ENCODE data around the gene STX8.

Gene STX8

GRCh38 chr17:9332132-9332494 lies 243.5 kb downstream of the STX8 start:
- no peak for DNase-seq

DNA sequence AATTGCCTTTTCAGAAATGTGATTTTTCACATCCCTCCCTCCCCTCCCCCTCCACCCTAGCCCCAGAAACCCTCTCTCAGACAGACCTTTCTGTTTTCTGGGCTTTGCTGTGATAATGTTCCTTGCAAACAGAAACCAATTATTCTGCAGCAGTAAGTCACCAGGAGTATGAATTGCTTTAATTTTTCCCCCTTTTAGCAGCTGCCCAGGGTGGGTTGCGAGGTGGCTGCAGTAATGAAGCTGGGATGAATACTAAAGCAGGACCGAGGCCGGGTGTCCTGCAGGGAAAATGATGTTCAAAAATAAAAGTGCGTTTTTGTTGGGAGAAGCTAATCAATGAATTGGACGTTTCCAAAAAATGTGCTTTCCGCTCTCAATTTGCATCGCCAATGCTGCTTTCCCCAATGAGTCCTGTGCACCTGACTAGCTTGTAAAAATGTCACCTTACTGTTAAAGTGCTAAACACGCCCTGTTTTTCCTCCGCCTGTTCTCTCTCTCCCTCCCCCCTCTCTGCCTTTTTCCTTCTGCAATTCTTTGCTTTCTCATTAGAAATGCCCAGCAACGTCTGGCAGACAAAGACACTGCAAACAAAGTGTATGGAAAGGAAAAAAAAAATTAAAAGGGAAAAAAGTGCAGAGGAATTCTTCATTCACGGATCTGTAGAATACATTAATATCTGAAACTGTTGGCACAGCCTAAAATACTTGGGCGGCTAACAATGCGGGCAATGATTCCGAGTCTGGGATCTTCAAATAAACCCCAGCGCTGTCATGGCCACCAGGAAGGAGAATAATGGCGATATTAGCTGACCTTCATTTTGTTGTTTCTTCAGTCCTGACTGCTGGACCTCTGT lies 244.1 kb downstream of the STX8 start:
- no peak for DNase-seq

GRCh38 chr17:9330611-9331271 lies 244.9 kb downstream of the STX8 start:
- no peak for DNase-seq

DNA sequence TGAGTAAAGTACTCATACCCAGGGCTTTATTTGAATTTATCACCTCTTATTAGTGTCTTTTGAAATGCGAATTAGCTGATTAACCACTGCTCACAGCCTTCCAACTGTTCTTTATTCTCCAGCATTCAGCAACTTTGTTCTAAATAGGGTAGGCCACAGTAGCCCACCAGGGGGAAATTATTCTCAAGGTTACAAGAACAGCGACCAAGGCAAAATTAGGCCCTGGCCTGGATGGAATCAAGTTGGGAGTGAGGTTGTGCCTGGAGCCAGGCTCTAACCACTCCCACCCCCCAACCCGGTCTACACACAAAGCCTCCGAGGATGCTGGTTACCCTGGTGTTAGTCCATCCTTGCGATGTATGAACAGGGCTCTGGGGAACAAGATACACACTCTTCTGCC lies 245.5 kb downstream of the STX8 start:
- no peak for DNase-seq

DNA sequence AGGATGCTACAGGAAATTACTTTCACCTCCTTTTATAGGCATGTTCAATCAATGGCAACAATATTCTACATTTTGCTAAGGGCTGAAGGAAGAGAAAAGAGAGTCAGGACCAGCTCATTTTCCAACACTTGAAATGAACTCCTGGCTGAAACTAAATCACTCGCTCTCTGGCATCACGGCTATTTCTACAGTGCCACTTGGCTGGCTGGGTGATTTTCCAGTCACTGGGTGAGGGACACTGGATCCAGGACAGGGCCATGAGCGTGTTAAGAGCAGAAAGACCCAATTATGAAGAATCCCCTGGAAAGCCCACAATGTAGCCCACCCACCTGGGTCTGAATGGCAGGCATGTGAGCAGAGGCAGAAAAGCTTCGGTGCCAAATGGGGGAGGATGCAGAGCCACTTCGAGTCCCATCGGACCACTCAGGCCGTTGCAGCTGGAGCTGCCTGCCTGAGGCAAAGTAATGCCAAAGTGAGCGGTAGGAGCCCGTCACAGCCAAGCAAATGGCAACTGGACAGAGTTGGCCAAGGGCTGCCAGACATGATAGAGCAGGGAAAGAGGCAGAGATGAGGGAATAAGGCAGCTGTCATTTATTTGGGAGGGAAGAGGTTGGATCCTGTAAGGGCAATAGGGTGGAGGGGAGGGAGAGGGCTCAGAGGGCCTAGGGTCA lies 246.2 kb downstream of the STX8 start:
- no peak for DNase-seq

DNA sequence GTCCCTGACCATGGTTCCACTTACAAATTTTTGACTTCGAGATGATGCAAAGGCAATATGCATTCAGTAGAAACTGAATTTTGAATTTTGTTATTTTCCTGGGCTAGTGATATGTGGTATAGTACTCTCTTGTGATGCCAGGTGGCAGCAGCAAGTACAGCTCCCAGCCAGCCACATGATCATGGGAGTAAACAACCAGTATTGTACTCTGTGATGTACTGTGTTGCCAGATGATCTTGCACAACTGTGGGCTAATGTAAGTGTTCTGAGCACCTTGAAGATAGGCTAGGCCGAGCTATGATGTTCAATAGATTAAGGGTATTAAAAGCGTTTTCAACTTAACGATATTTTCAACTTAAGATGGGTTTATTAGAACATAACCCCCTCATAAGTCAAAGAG lies 250.8 kb downstream of the STX8 start:
- DNase-seq, result no peak

DNA sequence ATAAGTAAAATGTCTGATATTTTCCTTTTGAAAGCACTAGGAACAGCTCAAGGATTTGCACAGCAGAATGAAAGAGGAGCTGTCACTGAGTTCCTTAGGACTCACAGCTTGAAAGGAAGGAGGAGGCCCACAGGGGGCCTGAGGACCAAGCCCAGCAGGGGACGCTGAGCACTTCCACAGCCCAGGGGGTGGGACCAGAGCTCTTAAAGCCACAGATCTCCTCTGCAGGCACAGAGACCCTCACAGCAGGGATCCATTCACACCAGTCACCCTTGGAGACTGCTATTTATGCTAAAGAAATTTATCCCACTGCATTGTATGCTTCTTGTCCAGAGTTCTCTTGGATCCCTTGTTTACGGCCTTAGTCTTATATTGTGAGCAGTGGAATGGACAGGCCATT lies 253.3 kb downstream of the STX8 start:
- DNase-seq, result no peak

GRCh38 chr17:9321890-9322289 lies 253.7 kb downstream of the STX8 start:
- DNase-seq, result no peak

- DNase-seq, result no peak
These were observed 260.3 kb downstream of the STX8 start for GRCh38 chr17:9315360-9315759.

GRCh38 chr17:9313346-9313745 lies 262.3 kb downstream of the STX8 start:
- DNase-seq, result no peak

DNA sequence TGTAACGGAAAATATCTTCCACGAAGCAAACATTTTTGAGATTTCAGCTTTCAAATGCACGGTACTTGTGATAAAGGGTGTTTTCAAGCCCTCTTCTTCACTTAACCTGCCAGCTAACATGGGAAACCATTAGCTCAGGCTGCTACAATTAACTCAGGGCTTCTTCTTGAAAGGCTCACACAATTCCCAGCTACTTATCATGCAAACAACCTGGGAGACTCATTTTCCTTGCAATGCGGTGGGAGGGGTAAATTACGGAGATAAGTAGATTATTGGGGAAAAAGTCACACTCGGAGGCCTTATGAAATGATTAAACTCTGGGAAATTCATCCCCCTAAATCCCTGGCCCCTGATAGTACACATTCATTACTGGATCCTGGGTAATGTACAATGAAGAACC lies 266.4 kb downstream of the STX8 start:
- DNase-seq, result no peak

GRCh38 chr17:9308069-9308468 lies 267.6 kb downstream of the STX8 start:
- no peak for DNase-seq

DNA sequence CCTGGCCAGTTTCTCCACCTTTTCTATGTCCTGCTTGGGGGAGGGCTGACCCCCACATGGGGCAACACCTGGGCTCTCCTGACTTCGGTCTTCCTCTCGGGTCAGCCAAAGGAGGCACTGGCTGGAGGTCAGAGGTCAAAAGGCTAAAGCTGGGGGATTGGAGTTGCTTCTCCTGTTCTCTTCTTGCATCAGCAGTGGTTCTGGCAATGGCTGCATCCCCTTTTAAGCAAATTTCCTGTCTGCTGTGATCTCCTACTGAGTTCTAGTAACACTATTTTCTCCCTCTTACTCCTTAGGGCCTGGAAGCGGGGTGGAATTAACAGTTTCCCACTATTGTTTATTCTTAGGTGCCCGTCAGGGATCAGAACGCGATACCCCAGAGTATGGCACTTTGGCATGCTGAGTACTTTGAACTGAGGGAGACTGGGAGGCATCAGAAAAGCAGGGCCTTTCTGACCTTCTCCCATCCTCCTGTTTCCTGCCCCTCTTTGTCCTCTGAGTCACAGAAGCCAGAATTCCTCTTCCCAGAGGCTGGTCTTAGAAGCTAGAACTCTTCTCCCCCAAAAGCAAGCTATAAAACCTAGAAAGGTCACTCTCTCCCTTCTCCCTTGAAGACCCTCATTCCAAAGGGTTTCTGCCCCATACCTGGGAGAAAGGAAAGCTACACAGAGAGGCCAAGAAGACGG lies 268.2 kb downstream of the STX8 start:
- no peak for DNase-seq

DNA sequence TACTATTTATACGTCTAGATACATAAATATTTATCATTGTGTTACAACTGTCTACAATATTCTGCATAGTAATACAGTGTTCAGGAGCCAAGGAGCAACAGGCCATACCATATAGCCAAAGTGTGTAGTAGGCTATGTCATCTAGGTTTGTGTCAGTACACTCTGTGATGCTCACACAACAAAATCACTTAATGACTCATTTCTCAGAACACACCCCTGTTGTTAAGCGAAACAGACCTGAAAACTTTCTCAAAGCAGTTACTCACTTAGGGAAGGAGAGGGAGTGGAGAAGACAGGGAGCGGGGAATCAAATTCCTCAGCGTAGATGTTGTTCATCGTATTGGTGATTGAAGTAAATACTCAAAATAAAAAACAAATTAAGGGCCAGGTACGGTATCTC lies 269.5 kb downstream of the STX8 start:
- no peak for DNase-seq

GRCh38 chr17:9299695-9300094 lies 275.9 kb downstream of the STX8 start:
- no peak for DNase-seq

- DNase-seq, result no peak
These were observed 276.8 kb downstream of the STX8 start for GRCh38 chr17:9298776-9299295.

DNA sequence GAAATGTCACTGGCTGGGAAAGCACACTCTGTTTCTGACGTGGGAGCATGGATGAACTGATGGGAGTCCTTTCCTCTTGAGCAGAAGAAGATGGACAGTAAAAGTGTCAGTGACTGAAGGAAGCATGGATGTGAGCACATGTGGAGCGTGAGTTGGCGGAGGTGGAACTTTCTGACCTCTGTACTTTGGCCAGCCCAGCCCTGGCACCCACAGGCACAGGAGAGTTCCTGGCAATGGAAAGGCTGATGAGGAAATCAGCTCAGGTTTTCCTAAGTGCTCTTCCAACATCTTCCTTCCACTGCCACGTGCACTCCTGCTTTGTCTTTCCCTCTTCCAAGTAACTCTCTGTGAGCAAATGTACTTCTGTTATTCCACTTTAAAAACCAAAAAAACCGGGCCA lies 277.5 kb downstream of the STX8 start:
- DNase-seq, result no peak

GRCh38 chr17:9294661-9295210 lies 280.9 kb downstream of the STX8 start:
- no peak for DNase-seq

- DNase-seq, result no peak
These were observed 283.1 kb downstream of the STX8 start for GRCh38 chr17:9292561-9292941.

DNA sequence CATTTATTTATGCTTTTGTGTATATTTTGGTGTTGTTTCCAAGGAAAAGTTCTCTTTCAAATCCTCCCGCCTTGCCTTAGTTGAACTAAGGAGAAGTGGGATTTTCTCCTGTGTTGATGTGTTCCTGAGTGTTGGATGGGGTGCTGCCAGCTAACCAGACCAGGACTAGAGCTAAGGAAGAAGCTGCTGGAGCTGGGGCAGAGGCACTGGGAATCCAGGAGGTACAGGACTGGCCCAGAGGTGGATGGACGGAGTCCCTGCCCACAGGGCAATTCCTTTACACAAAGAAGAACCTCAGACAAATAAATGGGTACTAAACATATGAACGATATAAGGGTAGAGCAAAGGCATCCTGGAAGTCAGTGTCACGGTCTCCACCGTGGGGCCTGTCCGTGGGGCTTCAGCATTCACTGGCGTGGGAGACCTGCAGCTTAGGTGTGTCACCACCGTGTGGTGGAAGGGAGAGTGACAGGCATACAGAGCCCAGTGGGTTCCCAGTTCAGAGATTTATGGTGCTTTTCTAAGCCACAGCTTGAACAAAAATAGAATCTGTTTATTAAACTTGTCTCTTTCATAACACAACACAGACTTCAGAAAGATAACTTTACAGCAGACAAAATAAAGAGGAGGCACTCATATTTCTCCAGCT lies 283.6 kb downstream of the STX8 start:
- no peak for DNase-seq

GRCh38 chr17:9290226-9290613 lies 285.4 kb downstream of the STX8 start:
- no peak for DNase-seq

GRCh38 chr17:9287306-9287705 lies 288.3 kb downstream of the STX8 start:
- no peak for DNase-seq

DNA sequence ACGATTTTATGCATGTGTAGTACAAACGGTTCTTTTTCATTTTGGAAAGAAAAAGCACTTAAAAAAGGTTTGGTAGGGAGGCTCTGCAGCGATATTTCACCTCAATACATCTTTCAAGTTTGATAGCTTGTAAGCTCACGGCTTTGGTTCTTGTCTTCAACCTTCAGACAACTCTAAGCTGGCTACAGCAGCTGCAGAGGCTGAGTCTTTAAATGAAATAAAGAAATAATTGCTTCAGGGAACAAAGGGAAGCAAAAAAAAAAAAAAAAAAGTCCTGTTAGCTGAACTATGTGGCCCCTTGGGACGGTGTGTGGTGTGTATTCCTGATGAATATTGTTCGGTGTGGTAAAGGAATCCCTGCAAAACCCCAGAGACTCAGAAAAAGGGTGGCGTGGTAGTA lies 289.2 kb downstream of the STX8 start:
- no peak for DNase-seq

Measured in NCI-H1436 treated with DMSO at 0.1 percent for 48 hours (cell line).